SW 1271 (cell line): ENCODE results near the gene OR4X2.
"Not testable (repeated sequence)": the region's sequence is repeated elsewhere in the genome, so short reads cannot be mapped to it uniquely, and the experiment has no call there.

ENCODE experiments used
- DNase-seq, 2 experiments: peaks; one replicate each; lab custom pipeline; 2025; lab: John Stamatoyannopoulos, UW

Gene OR4X2, protein sequence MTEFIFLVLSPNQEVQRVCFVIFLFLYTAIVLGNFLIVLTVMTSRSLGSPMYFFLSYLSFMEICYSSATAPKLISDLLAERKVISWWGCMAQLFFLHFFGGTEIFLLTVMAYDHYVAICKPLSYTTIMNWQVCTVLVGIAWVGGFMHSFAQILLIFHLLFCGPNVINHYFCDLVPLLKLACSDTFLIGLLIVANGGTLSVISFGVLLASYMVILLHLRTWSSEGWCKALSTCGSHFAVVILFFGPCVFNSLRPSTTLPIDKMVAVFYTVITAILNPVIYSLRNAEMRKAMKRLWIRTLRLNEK

DNA sequence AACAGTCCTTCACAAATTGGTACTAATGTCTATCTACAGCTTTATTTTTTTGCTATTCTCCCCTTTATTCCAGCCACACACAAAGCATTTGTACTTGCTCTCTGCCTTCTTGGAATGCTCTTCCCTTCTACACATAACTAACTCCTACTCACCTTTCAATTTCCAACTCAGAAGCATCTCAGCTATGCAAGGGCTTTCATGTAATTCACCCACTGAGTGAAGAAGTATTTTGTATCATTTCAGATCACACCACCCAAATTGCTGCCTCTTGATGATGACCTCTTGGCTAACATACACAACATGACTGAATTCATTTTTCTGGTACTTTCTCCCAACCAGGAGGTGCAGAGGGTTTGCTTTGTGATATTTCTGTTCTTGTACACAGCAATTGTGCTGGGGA is at the start of gene OR4X2:
TSS of gene OR4X2 (plus strand) at position 301 of the 400 bp plus-strand sequence. CDS start at position 301, 0 bp downstream.
- no peak for DNase-seq

DNA sequence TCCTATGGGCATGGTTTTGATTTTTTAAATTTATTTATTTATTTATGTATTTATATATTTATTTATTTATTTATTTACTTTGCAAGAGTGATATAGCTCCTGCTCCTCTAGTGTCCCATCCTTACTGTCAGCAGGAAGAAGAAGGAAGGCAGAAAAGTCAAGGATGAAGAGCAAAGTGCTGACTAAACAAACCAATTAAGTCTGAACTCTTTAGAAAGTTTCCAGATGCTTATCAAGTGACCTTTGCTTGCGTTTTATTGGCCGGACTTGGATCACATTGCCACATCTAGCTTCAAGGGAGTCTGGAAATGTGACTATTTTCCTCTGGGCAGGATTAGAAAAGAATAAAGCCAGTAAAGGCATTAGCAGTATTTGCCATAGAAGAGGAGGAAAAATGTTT is 37.0 kb upstream of the OR4X2 start:
- DNase-seq, result no peak

DNA sequence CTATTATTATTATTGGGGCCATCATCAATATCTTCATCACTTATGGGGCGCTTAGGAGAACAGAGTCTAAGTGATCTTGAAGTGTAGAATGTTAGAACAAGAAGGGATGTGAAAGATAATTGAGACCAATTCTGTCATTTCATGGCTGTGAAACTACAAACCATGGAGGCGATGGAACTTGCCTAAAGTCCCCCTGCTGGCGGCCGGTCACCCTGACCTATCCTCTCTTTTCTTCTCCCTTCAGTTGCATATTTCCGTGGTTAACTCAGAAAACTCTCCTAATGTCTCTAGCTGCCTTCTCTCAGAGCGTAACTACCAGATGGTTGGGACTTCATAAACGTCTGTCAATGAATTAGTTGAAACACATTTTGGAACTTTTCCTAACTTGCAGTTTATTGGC is 34.9 kb upstream of the OR4X2 start:
- DNase-seq, result peak in 1 of 2 experiments; percentile 19

DNA sequence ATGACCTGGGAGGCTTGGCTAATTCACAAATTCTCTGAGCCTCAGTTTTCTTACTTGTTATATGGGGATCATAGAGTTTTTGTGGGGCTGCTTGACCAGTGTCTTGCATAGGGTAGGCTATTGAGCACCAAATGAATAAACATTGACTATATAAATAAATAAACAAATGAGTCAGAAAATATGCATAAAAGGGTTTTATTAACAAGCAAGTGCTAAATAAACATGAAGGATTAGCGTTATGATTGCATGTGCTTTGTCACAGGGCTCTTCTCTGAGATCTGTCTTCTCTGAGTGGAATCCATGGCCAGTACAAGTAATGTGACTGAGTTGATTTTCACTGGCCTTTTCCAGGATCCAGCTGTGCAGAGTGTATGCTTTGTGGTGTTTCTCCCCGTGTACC is 28.4 kb upstream of the OR4X2 start, which contains the start of gene OR4B1:
TSS of gene OR4B1 (plus strand) at position 301 of the 400 bp plus-strand sequence. CDS start at position 301, 0 bp downstream.
- no peak for DNase-seq

DNA sequence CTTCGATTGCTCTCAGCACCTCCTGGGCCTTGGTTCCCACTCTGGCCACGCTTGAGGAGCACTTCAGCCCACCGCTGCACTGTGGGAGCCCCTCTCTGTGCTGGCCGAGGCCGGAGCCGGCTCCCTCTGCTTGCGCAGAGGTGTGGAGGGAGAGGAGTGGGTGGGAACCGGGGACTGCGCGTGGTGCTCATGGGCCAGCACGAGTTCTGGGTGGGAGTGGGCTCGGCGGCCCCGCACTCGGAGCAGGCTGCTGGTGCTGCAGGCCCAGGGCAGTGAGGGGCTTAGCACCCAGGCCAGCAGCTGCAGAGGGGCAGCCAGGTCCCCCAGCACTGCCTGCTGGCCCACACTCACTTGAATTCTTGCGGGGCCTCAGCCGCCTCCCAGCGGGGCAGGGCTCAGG is 16.1 kb upstream of the OR4X2 start:
- no peak for DNase-seq

DNA sequence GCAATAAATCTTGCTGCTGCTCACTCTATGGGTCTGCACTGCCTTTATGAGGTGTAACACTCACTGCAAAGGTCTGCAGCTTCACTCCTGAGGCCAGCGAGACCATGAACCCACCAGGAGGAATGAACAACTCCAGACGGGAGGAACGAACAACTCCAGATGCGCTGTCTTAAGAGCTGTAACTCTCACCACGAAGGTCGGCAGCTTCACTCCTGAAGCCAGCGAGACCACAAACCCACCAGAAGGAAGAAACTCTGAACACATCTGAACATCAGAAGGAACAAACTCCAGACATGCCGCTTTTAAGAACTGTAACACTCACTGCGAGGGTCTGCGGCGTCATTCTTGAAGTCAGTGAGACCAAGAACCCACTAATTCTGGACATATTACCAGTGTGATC is 14.8 kb upstream of the OR4X2 start:
- not testable (repeated sequence) for DNase-seq

DNA sequence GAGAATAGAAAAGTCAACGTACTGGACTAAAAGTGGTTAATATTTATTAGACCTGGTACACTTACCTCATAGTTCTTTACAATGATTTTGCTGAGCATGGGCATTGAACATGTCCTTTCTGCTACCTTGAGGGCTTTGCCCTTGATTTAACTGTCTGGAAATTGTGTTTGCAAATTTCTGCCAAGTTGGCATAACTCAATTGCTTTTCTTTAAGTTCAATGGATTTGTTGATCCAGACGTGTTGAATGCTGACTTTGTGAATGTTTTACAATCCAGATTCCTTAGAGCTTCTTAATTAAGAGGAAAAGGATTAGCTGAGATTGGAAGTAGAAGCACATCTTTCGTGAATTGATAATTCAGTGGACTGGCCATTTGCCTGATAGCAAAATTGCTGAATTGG is 7.2 kb upstream of the OR4X2 start:
- no peak for DNase-seq

DNA sequence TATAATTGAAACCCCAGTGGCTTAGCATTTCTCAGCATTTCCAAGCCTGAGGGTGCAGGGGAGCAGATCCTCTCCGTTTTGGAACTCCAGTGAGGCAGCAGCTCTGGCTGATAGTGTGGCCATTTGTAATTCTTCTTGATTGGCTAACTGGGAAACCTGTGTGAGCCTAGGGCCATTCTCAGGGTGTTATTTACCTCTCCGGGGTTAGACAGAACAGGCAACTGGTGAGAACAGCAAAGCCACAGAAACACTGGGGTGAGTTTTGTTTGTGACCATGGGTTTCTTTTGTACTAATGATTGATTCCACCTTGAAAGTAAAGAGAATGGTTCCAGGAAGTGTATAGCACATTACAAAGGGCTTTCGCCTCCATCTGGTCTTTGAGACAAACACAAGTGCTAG is 2.4 kb upstream of the OR4X2 start:
- no peak for DNase-seq

DNA sequence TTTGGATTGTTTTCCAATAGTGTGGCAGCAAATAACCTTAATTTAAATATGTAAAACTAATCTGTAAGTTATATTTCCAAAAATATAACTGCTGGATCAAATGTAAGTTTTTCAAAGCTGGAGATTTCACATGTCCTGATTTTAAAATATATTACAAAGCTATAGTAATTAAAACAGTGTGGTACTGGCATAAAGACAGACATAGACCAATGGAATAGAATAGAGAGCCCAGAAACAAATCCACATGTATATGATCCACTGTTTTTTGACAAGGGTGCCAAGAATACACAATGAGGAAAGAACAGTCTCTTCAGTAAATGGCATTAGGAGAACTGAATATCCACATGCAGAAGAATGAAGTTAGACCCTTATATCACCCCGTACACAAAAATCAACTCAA is 4.0 kb downstream of the OR4X2 start:
- no peak for DNase-seq

DNA sequence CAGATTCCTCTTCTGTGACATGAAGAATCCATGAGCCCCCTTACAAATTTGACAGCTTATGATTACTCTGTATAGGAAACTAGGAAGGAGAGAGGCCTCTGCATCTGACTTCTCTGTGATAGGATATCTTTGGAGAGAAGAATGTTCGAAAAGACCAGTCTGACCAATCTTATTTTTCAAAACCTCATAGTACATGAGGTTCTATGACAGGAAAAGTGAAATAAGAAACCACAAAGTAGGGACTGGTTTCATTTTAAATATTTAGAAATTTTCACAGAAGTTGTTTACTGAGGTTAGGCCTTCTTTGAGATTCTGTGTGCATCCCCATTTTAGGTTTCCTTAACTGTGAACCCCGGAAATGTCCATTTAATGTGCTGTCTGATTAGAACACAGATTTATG is 16.7 kb downstream of the OR4X2 start:
- no peak for DNase-seq

DNA sequence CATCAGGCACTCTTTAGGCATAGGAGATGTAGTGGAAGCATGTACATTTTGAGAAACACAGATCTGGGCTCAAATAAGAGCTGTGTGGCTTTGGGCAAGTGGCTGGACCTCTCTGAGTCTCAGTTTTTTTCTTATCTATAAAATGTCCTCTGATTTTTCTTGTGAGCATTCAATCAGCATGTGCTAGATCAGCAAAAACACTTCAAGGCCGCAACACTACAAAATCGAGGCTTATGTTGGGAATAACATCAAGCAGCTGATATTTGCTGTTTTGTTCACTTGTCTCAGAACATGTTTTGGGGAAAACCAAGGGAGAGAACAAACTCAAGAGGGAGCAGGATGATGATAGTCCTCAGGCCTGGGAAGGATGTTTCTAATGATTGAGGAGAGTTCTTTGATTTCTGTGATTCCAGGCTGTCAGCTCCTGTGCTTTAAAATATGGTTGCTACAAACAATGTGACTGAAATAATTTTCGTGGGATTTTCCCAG is 18.6 kb downstream of the OR4X2 start, which contains the start of gene OR4X1:
TSS of gene OR4X1 (plus strand) at position 439 of the 489 bp plus-strand sequence. CDS start at position 439, 0 bp downstream.
- no peak for DNase-seq

DNA sequence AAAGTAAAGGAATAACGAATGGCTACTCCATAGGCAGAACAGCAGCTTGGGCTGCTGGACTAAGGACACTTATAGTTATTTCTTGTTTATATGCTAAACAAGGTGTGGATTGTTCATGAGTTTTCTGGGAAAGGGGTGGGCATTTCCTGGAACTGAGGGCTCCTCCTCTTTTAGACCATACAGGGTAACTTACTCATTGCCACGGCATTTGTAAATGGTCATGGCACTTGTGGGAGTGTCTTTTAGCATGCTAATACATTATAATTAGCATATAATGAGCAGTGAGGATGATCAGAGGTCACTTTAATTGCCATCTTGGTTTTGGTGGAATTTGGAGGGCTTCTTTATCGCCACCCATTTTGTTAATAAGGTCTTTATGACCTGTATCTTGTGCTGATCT is 25.7 kb downstream of the OR4X2 start:
- DNase-seq, result no peak

DNA sequence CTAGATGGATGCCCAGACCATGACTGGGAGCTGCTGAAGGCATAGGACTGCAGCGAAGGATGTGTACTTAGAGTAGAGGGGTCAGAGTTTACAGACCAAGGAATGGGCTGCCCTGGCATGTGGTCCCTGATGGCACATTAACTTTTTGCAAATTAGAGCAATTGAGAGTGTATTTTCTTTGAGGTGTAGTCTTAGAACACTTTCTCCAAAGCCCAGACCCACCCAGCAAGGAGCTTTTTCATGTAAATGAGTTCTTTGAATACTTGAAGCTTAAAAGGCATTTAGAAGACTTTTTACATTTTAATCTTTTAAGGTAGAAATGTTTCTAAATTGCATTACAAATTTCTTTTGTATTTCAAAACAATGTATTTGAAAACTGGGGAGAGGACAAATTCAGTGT is 27.7 kb downstream of the OR4X2 start:
- DNase-seq, result no peak
